DOHH2 (cell line): Measurements from ENCODE around the gene CACNA2D3.

ENCODE experiments used
- CTCF ChIP-seq: fragments of 200-600 bp; sonication (generic); IDR thresholded peaks from one replicate; pipeline ENCODE4 v1.5.1; 2014; ENCODE audit warnings: antibody characterized with exemption, mild to moderate bottlenecking, low read depth, low read length; ENCODE audit not compliant: poor library complexity, severe bottlenecking
- EZH2phosphoT487 ChIP-seq: fragments of 200-600 bp; sonication (generic); IDR thresholded peaks from 2 replicates; pipeline ENCODE4 v1.6.1; 2017; ENCODE audit warnings: borderline replicate concordance, mild to moderate bottlenecking, antibody characterized with exemption, low read length, moderate library complexity, mixed read lengths

- TF ChIP-seq CTCF (no peak), EZH2phosphoT487 (no peak)
These were observed 767.4 kb downstream of the CACNA2D3 start for GRCh38 chr3:54889731-54890130.
